HEK293 (cell line): Measurements from ENCODE around the gene TBX5.

ENCODE experiments used
- CTCF ChIA-PET: fragments of 350-600 bp; formaldehyde crosslinking; extraction: SDS; loops from one replicate; lab custom pipeline; 2021; ENCODE audit warnings: antibody characterized with exemption; lab: Yijun Ruan, JAX
- POLR2A ChIA-PET: fragments of 300-600 bp; formaldehyde crosslinking; extraction: SDS; loops from one replicate; lab custom pipeline; 2020; ENCODE audit warnings: antibody characterized with exemption, inconsistent platforms; lab: Yijun Ruan, JAX
- H3K27ac ChIP-seq: fragments of 200-500 bp; sonication (Bioruptor generic); 2 replicates; pipeline ENCODE4 v1.5.1; 2014; ENCODE audit warnings: low read depth, low read length, control low read depth, inconsistent platforms; ENCODE audit errors: extremely low read depth
- H3K36me3 ChIP-seq, 2 experiments: fragments of 200-500 bp in 1 of 2; sonication (Bioruptor generic) in 1 of 2; 1 replicate in 1 of 2; 2 replicates in 1 of 2; pipeline ENCODE4 v1.5.1; 2014 to 2017; ENCODE audit warnings: inconsistent platforms in 2 of 2, low read length in 2 of 2; ENCODE audit not compliant: control insufficient read depth in 2 of 2, insufficient read depth in 1 of 2
- H3K4me1 ChIP-seq: fragments of 200-500 bp; sonication (Bioruptor generic); 2 replicates; pipeline ENCODE4 v1.5.1; 2014; ENCODE audit warnings: mild to moderate bottlenecking, low read length, inconsistent platforms; ENCODE audit not compliant: control insufficient read depth, insufficient read depth
- H3K4me3 ChIP-seq: 2 replicates; pipeline ENCODE4 v1.5.1; 2011; ENCODE audit warnings: low read depth, mild to moderate bottlenecking, control low read depth, low read length, moderate library complexity
- H3K9me3 ChIP-seq: fragments of 200-500 bp; sonication (Bioruptor generic); 2 replicates; pipeline ENCODE4 v1.5.1; 2014; ENCODE audit warnings: low read depth, low read length, inconsistent platforms; ENCODE audit not compliant: control insufficient read depth, insufficient read depth
- GLI2 ChIP-seq: fragments of 450-650 bp; formaldehyde crosslinking; IDR thresholded peaks from 2 replicates; pipeline ENCODE4; 2017; ENCODE audit warnings: missing biosample characterization, missing genetic modification characterization, low read depth, borderline replicate concordance
- OVOL3 ChIP-seq: fragments of 450-650 bp; formaldehyde crosslinking; IDR thresholded peaks from 2 replicates; pipeline ENCODE4 v1.5.1; 2016; ENCODE audit warnings: missing biosample characterization, missing genetic modification characterization
- PRDM1 ChIP-seq: fragments of 450-650 bp; formaldehyde crosslinking; IDR thresholded peaks from 2 replicates; pipeline ENCODE4; 2016; ENCODE audit warnings: missing biosample characterization, missing genetic modification characterization
- TCF7L2 ChIP-seq: IDR thresholded peaks from 2 replicates; pipeline ENCODE4 v1.6.1; 2011; ENCODE audit warnings: low read depth, mild to moderate bottlenecking, inconsistent platforms, low read length, moderate library complexity, borderline replicate concordance
- TSHZ1 ChIP-seq: fragments of 450-650 bp; formaldehyde crosslinking; IDR thresholded peaks from 2 replicates; pipeline ENCODE4 v1.5.1; 2016; ENCODE audit warnings: missing biosample characterization, missing genetic modification characterization, borderline replicate concordance
- ZBTB17 ChIP-seq: fragments of 450-650 bp; formaldehyde crosslinking; IDR thresholded peaks from 2 replicates; pipeline ENCODE4 v1.5.1; 2016; ENCODE audit warnings: missing biosample characterization, missing genetic modification characterization
- ZFHX2 ChIP-seq: fragments of 450-650 bp; formaldehyde crosslinking; conservative IDR thresholded peaks from 2 replicates; pipeline ENCODE4 v1.5.1; 2016; ENCODE audit warnings: missing biosample characterization, missing genetic modification characterization
- ZNF18 ChIP-seq: fragments of 450-650 bp; formaldehyde crosslinking; IDR thresholded peaks from 2 replicates; pipeline ENCODE4 v1.5.1; 2016; ENCODE audit warnings: missing biosample characterization, missing genetic modification characterization
- ZNF391 ChIP-seq: fragments of 450-650 bp; formaldehyde crosslinking; IDR thresholded peaks from 2 replicates; pipeline ENCODE4 v1.5.1; 2016; ENCODE audit warnings: low read depth, missing biosample characterization, missing genetic modification characterization, borderline replicate concordance
- ZNF398 ChIP-seq: fragments of 450-650 bp; formaldehyde crosslinking; IDR thresholded peaks from 2 replicates; pipeline ENCODE4 v1.5.1; 2017; ENCODE audit warnings: missing biosample characterization, missing genetic modification characterization
- ZNF404 ChIP-seq: fragments of 450-650 bp; formaldehyde crosslinking; IDR thresholded peaks from 2 replicates; pipeline ENCODE4 v1.5.1; 2017; ENCODE audit warnings: missing biosample characterization, missing genetic modification characterization
- ZNF530 ChIP-seq: fragments of 450-650 bp; formaldehyde crosslinking; IDR thresholded peaks from 2 replicates; pipeline ENCODE4 v1.5.1; 2016; ENCODE audit warnings: low read depth, missing biosample characterization, missing genetic modification characterization
- ZNF623 ChIP-seq: fragments of 450-650 bp; formaldehyde crosslinking; IDR thresholded peaks from 2 replicates; pipeline ENCODE4 v1.5.1; 2016; ENCODE audit warnings: missing biosample characterization, missing genetic modification characterization
- ZNF785 ChIP-seq: fragments of 450-650 bp; formaldehyde crosslinking; IDR thresholded peaks from 2 replicates; pipeline ENCODE4 v1.5.1; 2016; ENCODE audit warnings: missing biosample characterization, missing genetic modification characterization
- TF ChIP-seq, protein P1 (sequence below): fragments of 450-650 bp; formaldehyde crosslinking; conservative IDR thresholded peaks from 2 replicates; pipeline ENCODE4 v1.5.1; 2016; ENCODE audit warnings: low read depth, missing biosample characterization, missing genetic modification characterization
- TF ChIP-seq, protein P2 (sequence below): fragments of 450-650 bp; formaldehyde crosslinking; IDR thresholded peaks from 2 replicates; pipeline ENCODE4 v1.5.1; 2016; ENCODE audit warnings: missing biosample characterization, missing genetic modification characterization

TBX5 gene

GRCh38 chr12:114402084-114402717, 3.7 kb downstream of the TBX5 start:
- CTCF ChIA-PET: no interaction called here
- TF ChIP-seq ZNF398 (tag by site-specific recombination): no peak
- TF ChIP-seq, protein P1, sequence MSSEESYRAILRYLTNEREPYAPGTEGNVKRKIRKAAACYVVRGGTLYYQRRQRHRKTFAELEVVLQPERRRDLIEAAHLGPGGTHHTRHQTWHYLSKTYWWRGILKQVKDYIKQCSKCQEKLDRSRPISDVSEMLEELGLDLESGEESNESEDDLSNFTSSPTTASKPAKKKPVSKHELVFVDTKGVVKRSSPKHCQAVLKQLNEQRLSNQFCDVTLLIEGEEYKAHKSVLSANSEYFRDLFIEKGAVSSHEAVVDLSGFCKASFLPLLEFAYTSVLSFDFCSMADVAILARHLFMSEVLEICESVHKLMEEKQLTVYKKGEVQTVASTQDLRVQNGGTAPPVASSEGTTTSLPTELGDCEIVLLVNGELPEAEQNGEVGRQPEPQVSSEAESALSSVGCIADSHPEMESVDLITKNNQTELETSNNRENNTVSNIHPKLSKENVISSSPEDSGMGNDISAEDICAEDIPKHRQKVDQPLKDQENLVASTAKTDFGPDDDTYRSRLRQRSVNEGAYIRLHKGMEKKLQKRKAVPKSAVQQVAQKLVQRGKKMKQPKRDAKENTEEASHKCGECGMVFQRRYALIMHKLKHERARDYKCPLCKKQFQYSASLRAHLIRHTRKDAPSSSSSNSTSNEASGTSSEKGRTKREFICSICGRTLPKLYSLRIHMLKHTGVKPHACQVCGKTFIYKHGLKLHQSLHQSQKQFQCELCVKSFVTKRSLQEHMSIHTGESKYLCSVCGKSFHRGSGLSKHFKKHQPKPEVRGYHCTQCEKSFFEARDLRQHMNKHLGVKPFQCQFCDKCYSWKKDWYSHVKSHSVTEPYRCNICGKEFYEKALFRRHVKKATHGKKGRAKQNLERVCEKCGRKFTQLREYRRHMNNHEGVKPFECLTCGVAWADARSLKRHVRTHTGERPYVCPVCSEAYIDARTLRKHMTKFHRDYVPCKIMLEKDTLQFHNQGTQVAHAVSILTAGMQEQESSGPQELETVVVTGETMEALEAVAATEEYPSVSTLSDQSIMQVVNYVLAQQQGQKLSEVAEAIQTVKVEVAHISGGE (tag by site-specific recombination): no peak
- no peak for TF ChIP-seq ZFHX2 (tag by site-specific recombination)
- H3K27ac ChIP-seq: no peak overlapping the region
- H3K9me3 ChIP-seq: no peaks in the 10 kb centered on the region
- POLR2A ChIA-PET: no interaction called here
- H3K36me3 ChIP-seq: no peaks in the 10 kb centered on the region
- no peak overlapping the region for H3K4me3 ChIP-seq
- H3K4me1 ChIP-seq: no peaks in the 10 kb centered on the region

- no peak overlapping the region for H3K4me3 ChIP-seq
- CTCF ChIA-PET: no interaction called here
- no peak overlapping the region for H3K27ac ChIP-seq
These were observed 4.4 kb downstream of the TBX5 start for GRCh38 chr12:114401328-114402083.

More at GRCh38 chr12:114401328-114402083, 4.4 kb downstream of the TBX5 start:
- Histone ChIP-seq H3K9me3 (no peaks in the 10 kb centered on the region), H3K4me1 (no peaks in the 10 kb centered on the region), H3K36me3 (no peaks in the 10 kb centered on the region)
- TF ChIP-seq ZBTB17 (tag by site-specific recombination) (no peak), ZNF391 (tag by site-specific recombination) (no peak), TSHZ1 (no peak), OVOL3 (tag by site-specific recombination) (no peak), GLI2 (no peak), PRDM1 (tag by site-specific recombination) (no peak), ZNF18 (tag by site-specific recombination) (no peak), ZNF623 (tag by site-specific recombination) (no peak), ZNF785 (tag by site-specific recombination) (no peak), TCF7L2 (no peak), ZNF404 (no peak), ZNF530 (no peak)
- TF ChIP-seq, protein P2, sequence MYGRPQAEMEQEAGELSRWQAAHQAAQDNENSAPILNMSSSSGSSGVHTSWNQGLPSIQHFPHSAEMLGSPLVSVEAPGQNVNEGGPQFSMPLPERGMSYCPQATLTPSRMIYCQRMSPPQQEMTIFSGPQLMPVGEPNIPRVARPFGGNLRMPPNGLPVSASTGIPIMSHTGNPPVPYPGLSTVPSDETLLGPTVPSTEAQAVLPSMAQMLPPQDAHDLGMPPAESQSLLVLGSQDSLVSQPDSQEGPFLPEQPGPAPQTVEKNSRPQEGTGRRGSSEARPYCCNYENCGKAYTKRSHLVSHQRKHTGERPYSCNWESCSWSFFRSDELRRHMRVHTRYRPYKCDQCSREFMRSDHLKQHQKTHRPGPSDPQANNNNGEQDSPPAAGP (tag by site-specific recombination): no peak
- POLR2A ChIA-PET: no interaction called here
